Renal cortical epithelial cell (primary cell): Measurements from ENCODE around the gene ERICH6. TPM values are rescaled to one million over a fixed set of nuclear protein-coding genes. Genes with fewer than 3 reads are reported as not detected.

Source experiments
- DNase-seq: peaks from one replicate; pipeline ENCODE4 v3.0.0-alpha.2; 2011; ENCODE audit warnings: low read depth
- total RNA-seq: library from RNA; depleted of rRNA; stranded (reverse); fragments of >200 nt; gene quantifications from 2 replicates; pipeline ENCODE4 v1.2.3, GENCODE V29; 2014

ERICH6 gene
- total RNA-seq, 1 donor from 2014 or later, result not detected

GRCh38 chr3:150613709-150614480, 89.8 kb downstream of the ERICH6 start:
- no peak for DNase-seq

GRCh38 chr3:150613034-150613433, 90.7 kb downstream of the ERICH6 start:
- DNase-seq, result no peak

GRCh38 chr3:150612494-150612893, 91.2 kb downstream of the ERICH6 start:
- no peak for DNase-seq

GRCh38 chr3:150611666-150612065, 92.1 kb downstream of the ERICH6 start:
- DNase-seq, result no peak

- DNase-seq, result peak; percentile 23
Measured at GRCh38 chr3:150610785-150611184, 92.9 kb downstream of the ERICH6 start.

- DNase-seq, result no peak
Measured at GRCh38 chr3:150609988-150610387, 93.7 kb downstream of the ERICH6 start.

Other genes with a start within 250 kb of the ERICH6 start
- gene SERP1, start 157.4 kb downstream of the ERICH6 start, total RNA-seq, result 144 and 170 TPM in 2 replicates
- 148 and 187 TPM in 2 replicates for gene EIF2A, start 157.1 kb downstream of the ERICH6 start, total RNA-seq
- gene SELENOT, start 100.6 kb downstream of the ERICH6 start, total RNA-seq, result 220 and 334 TPM in 2 replicates
- gene SIAH2, start 59.2 kb upstream of the ERICH6 start, total RNA-seq, result 33.7 and 34.7 TPM in 2 replicates
- not detected in 2 replicates for gene MINDY4B, start 201.5 kb upstream of the ERICH6 start, total RNA-seq